ENCODE measurements around the gene CNGA3. TPM values are rescaled to one million over a fixed set of nuclear protein-coding genes. Genes with fewer than 3 reads are reported as not detected.

CNGA3 gene
- total and polyA plus RNA-seq, 7 experiments from 2014 or later, result not detected

- H3K4me1 Mint-ChIP-seq, result peaks cover 0 to 8% (median 0%) of the 10 kb centered on the region in 7 donors
Observed at GRCh38 chr2:98419544-98419943, 73.3 kb downstream of the CNGA3 start.

GRCh38 chr2:98419977-98420725, 73.9 kb downstream of the CNGA3 start:
- Histone ChIP-seq H3K27me3 (ENCODE audit: control insufficient read depth in 2 of 2, insufficient read depth in 2 of 2, low read length in 2 of 2) (no peaks in the 10 kb centered on the region), H3K9me3 (ENCODE audit: control insufficient read depth in 2 of 3, low read length in 3 of 3) (peaks cover 0 to 6% (median 0%) of the 10 kb centered on the region in 3 experiments), H3K27ac (ENCODE audit: low read depth, low read length) (no peak overlapping the region), H3K36me3 (ENCODE audit: control insufficient read depth in 2 of 3, insufficient read depth in 3 of 3, low read length in 3 of 3) (no peaks in the 10 kb centered on the region), H3K4me1 (ENCODE audit: control insufficient read depth in 2 of 2, insufficient read depth in 2 of 2, low read length in 2 of 2) (no peaks in the 10 kb centered on the region), H3K4me3 (ENCODE audit: low read length) (no peak overlapping the region)
- DNase-seq (no peak), ATAC-seq (no peak)
- Mint-ChIP-seq H3K36me3 (peaks cover 5 to 12% (median 9%) of the 10 kb centered on the region in 5 donors), H3K4me1 (peaks cover 0 to 8% (median 0%) of the 10 kb centered on the region in 7 donors), H3K4me3 (no peak overlapping the region), H3K27ac (no peak overlapping the region), H3K27me3 (peaks cover 0 to 6% (median 0%) of the 10 kb centered on the region in 5 donors), H3K9me3 (peaks cover 5 to 18% (median 14%) of the 10 kb centered on the region in 11 donors)
- intact Hi-C loops (cut with micrococcal nuclease), result no loop called here
- ChIA-PET CTCF (interaction anchor here (1.4 kb wide), 1 partner anchor 68 kb away, joined by 6 read pairs; no protein-coding TSS in a partner anchor), POLR2A (no interaction called here)

More at GRCh38 chr2:98419544-98419943, 73.3 kb downstream of the CNGA3 start:
- ChIA-PET POLR2A (no interaction called here), CTCF (interaction anchor here (0.5 kb wide), 1 partner anchor 75 kb away, joined by 3 read pairs; no protein-coding TSS in a partner anchor)
- Histone ChIP-seq H3K36me3 (ENCODE audit: control insufficient read depth in 2 of 3, insufficient read depth in 3 of 3, low read length in 3 of 3) (no peaks in the 10 kb centered on the region), H3K4me1 (ENCODE audit: control insufficient read depth in 2 of 2, insufficient read depth in 2 of 2, low read length in 2 of 2) (no peaks in the 10 kb centered on the region), H3K27me3 (ENCODE audit: control insufficient read depth in 2 of 2, insufficient read depth in 2 of 2, low read length in 2 of 2) (no peaks in the 10 kb centered on the region), H3K9me3 (ENCODE audit: control insufficient read depth in 2 of 3, low read length in 3 of 3) (peaks cover 0 to 6% (median 0%) of the 10 kb centered on the region in 3 experiments), H3K4me3 (ENCODE audit: low read length) (no peak overlapping the region), H3K27ac (ENCODE audit: low read depth, low read length) (no peak overlapping the region)
- Mint-ChIP-seq H3K27ac (no peak overlapping the region), H3K36me3 (peaks cover 5 to 15% (median 9%) of the 10 kb centered on the region in 5 donors), H3K27me3 (peaks cover 0 to 1% (median 0%) of the 10 kb centered on the region in 5 donors), H3K9me3 (peaks cover 6 to 18% (median 14%) of the 10 kb centered on the region in 11 donors), H3K4me3 (no peak overlapping the region)
- intact Hi-C loops (cut with micrococcal nuclease), result no loop called here
- ATAC-seq, result no peak
- DNase-seq, result no peak

- H3K27ac Mint-ChIP-seq, result no peak overlapping the region
- H3K9me3 Mint-ChIP-seq, result peaks cover 5 to 18% (median 14%) of the 10 kb centered on the region in 11 donors
- peaks cover 0 to 2% (median 0%) of the 10 kb centered on the region in 7 donors for H3K4me1 Mint-ChIP-seq
- intact Hi-C loops (cut with micrococcal nuclease), result no loop called here
- no peak overlapping the region for H3K27ac ChIP-seq (ENCODE audit: low read depth, low read length)
- H3K9me3 ChIP-seq (ENCODE audit: control insufficient read depth in 2 of 3, low read length in 3 of 3), result peaks cover 0 to 6% (median 0%) of the 10 kb centered on the region in 3 experiments
- ATAC-seq (no peak), DNase-seq (no peak)
- POLR2A ChIA-PET, result no interaction called here
- no peak overlapping the region for H3K4me3 ChIP-seq (ENCODE audit: low read length)
- H3K4me3 Mint-ChIP-seq, result no peak overlapping the region
- H3K27me3 Mint-ChIP-seq, result peaks cover 0 to 18% (median 0%) of the 10 kb centered on the region in 5 donors
- H3K4me1 ChIP-seq (ENCODE audit: control insufficient read depth in 2 of 2, insufficient read depth in 2 of 2, low read length in 2 of 2), result no peaks in the 10 kb centered on the region
- H3K27me3 ChIP-seq (ENCODE audit: control insufficient read depth in 2 of 2, insufficient read depth in 2 of 2, low read length in 2 of 2), result no peaks in the 10 kb centered on the region
- H3K36me3 ChIP-seq (ENCODE audit: control insufficient read depth in 2 of 3, insufficient read depth in 3 of 3, low read length in 3 of 3), result no peaks in the 10 kb centered on the region
- H3K36me3 Mint-ChIP-seq, result peaks cover 5 to 12% (median 9%) of the 10 kb centered on the region in 5 donors
- CTCF ChIA-PET, result no interaction called here
Observed at GRCh38 chr2:98422449-98422848, 76.2 kb downstream of the CNGA3 start.

GRCh38 chr2:98426771-98427170, 80.5 kb downstream of the CNGA3 start:
- ChIA-PET CTCF (interaction anchor here (0.6 to 1.8 kb wide), 3 partner anchors 8 to 92 kb away, joined by 3 to 6 read pairs (median 5); no protein-coding TSS in a partner anchor), POLR2A (interaction anchor here (0.6 kb wide), 1 partner anchor 32 kb away, joined by 4 read pairs; no protein-coding TSS in a partner anchor)
- H3K4me1 ChIP-seq (ENCODE audit: control insufficient read depth in 2 of 2, insufficient read depth in 2 of 2, low read length in 2 of 2), result no peaks in the 10 kb centered on the region
- no peaks in the 10 kb centered on the region for H3K36me3 ChIP-seq (ENCODE audit: control insufficient read depth in 2 of 3, insufficient read depth in 3 of 3, low read length in 3 of 3)
- DNase-seq, result no peak
- Mint-ChIP-seq H3K9me3 (peaks cover 2 to 12% (median 8%) of the 10 kb centered on the region in 11 donors), H3K27me3 (peaks cover 0 to 22% (median 0%) of the 10 kb centered on the region in 5 donors), H3K4me1 (peaks cover 0 to 2% (median 0%) of the 10 kb centered on the region in 7 donors), H3K36me3 (peaks cover 4 to 9% (median 7%) of the 10 kb centered on the region in 5 donors), H3K4me3 (no peak overlapping the region), H3K27ac (no peak overlapping the region)
- H3K4me3 ChIP-seq (ENCODE audit: low read length), result no peak overlapping the region
- intact Hi-C loops (cut with micrococcal nuclease), result no loop called here
- ATAC-seq, result no peak
- H3K27me3 ChIP-seq (ENCODE audit: control insufficient read depth in 2 of 2, insufficient read depth in 2 of 2, low read length in 2 of 2), result no peaks in the 10 kb centered on the region
- H3K9me3 ChIP-seq (ENCODE audit: control insufficient read depth in 2 of 3, low read length in 3 of 3), result peaks cover 0 to 6% (median 0%) of the 10 kb centered on the region in 3 experiments
- H3K27ac ChIP-seq (ENCODE audit: low read depth, low read length), result no peak overlapping the region

GRCh38 chr2:98432145-98432544, 85.9 kb downstream of the CNGA3 start:
- Mint-ChIP-seq H3K27me3 (peaks cover 0 to 4% (median 0%) of the 10 kb centered on the region in 5 donors), H3K4me3 (no peak overlapping the region), H3K27ac (no peak overlapping the region), H3K36me3 (peaks cover 3 to 14% (median 5%) of the 10 kb centered on the region in 5 donors), H3K9me3 (peaks cover 3 to 16% (median 8%) of the 10 kb centered on the region in 11 donors), H3K4me1 (peaks cover 0 to 6% (median 0%) of the 10 kb centered on the region in 7 donors)
- intact Hi-C loops (cut with micrococcal nuclease), result no loop called here
- H3K27me3 ChIP-seq (ENCODE audit: control insufficient read depth in 2 of 2, insufficient read depth in 2 of 2, low read length in 2 of 2), result no peaks in the 10 kb centered on the region
- DNase-seq, result no peak
- no peaks in the 10 kb centered on the region for H3K36me3 ChIP-seq (ENCODE audit: control insufficient read depth in 2 of 3, insufficient read depth in 3 of 3, low read length in 3 of 3)
- no peak overlapping the region for H3K27ac ChIP-seq (ENCODE audit: low read depth, low read length)
- H3K9me3 ChIP-seq (ENCODE audit: control insufficient read depth in 2 of 3, low read length in 3 of 3), result no peaks in the 10 kb centered on the region
- POLR2A ChIA-PET, result no interaction called here
- H3K4me3 ChIP-seq (ENCODE audit: low read length), result no peak overlapping the region
- no peaks in the 10 kb centered on the region for H3K4me1 ChIP-seq (ENCODE audit: control insufficient read depth in 2 of 2, insufficient read depth in 2 of 2, low read length in 2 of 2)
- CTCF ChIA-PET, result no interaction called here
- no peak for ATAC-seq

- no peak for ATAC-seq
- Histone ChIP-seq H3K9me3 (ENCODE audit: control insufficient read depth in 2 of 3, low read length in 3 of 3) (no peaks in the 10 kb centered on the region), H3K27me3 (ENCODE audit: control insufficient read depth in 2 of 2, insufficient read depth in 2 of 2, low read length in 2 of 2) (no peaks in the 10 kb centered on the region), H3K4me3 (ENCODE audit: low read length) (no peak overlapping the region), H3K4me1 (ENCODE audit: control insufficient read depth in 2 of 2, insufficient read depth in 2 of 2, low read length in 2 of 2) (no peaks in the 10 kb centered on the region), H3K27ac (ENCODE audit: low read depth, low read length) (no peak overlapping the region), H3K36me3 (ENCODE audit: control insufficient read depth in 2 of 3, insufficient read depth in 3 of 3, low read length in 3 of 3) (no peaks in the 10 kb centered on the region)
- POLR2A ChIA-PET, result no interaction called here
- no peak overlapping the region for H3K27ac Mint-ChIP-seq
- peaks cover 0 to 11% (median 0%) of the 10 kb centered on the region in 7 donors for H3K4me1 Mint-ChIP-seq
- CTCF ChIA-PET, result no interaction called here
- peaks cover 0 to 3% (median 0%) of the 10 kb centered on the region in 5 donors for H3K27me3 Mint-ChIP-seq
- peaks cover 3 to 17% (median 9%) of the 10 kb centered on the region in 11 donors for H3K9me3 Mint-ChIP-seq
- no peak for DNase-seq
- intact Hi-C loops (cut with micrococcal nuclease), result no loop called here
- no peak overlapping the region for H3K4me3 Mint-ChIP-seq
- H3K36me3 Mint-ChIP-seq, result peaks cover 4 to 15% (median 5%) of the 10 kb centered on the region in 5 donors
Observed at GRCh38 chr2:98433363-98433964, 87.2 kb downstream of the CNGA3 start.

All from naive thymus-derived CD4-positive, alpha-beta T cell (primary cell).